Nephron (organoid): Measurements from ENCODE around the gene RSRC1.

Source experiments
- H3K27ac Mint-ChIP-seq, 3 experiments: 2 replicates each; pipeline ENCODE4 v1.8.0; 2020; ENCODE audit warnings: mixed read lengths in 3 of 3, mild to moderate bottlenecking in 2 of 3, moderate library complexity in 1 of 3
- H3K27me3 Mint-ChIP-seq: 2 replicates; pipeline ENCODE4 v1.8.0; 2021; ENCODE audit warnings: low read depth, mild to moderate bottlenecking, moderate library complexity, mixed read lengths
- H3K36me3 Mint-ChIP-seq: 2 replicates; pipeline ENCODE4 v1.8.0; 2020; ENCODE audit warnings: low read depth, mixed read lengths
- H3K4me1 Mint-ChIP-seq: 2 replicates; pipeline ENCODE4 v1.8.0; 2020; ENCODE audit warnings: mixed read lengths
- H3K4me3 Mint-ChIP-seq, 3 experiments: 2 replicates each; pipeline ENCODE4 v1.8.0; 2020; ENCODE audit warnings: mild to moderate bottlenecking in 3 of 3, mixed read lengths in 3 of 3, moderate library complexity in 2 of 3
- H3K9me3 Mint-ChIP-seq: 2 replicates; pipeline ENCODE4 v1.8.0; 2020; ENCODE audit warnings: mixed read lengths
- TF ChIP-seq, protein P1 (sequence below), 3 experiments: fragments of 200-600 bp; sonication (generic); IDR thresholded peaks; one replicate each; pipeline ENCODE4 v1.5.0; 2021; ENCODE audit warnings: antibody characterized with exemption in 3 of 3; ENCODE audit not compliant: unreplicated experiment in 3 of 3

The RSRC1 gene

DNA sequence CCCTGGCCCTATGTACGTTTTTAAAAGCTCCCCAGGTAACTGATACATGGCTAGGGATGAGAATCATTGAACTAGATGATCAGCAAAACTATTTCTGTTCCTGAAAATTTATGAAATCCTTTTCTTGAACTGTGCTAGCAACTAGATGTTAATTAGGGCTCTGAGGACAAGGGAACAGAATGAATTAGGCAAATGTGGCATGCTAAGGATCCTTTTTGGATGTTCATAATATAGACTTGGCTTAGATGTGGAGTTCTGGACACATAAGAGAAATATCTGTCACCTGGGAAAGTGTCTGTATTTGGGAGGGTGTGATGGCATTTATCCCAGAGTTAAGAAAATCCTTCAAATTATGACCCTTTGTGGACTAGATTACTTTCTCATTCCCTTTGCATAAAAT lies 71.2 kb downstream of the RSRC1 start:
- Mint-ChIP-seq H3K36me3 (peaks cover 16% of the 10 kb centered on the region), H3K9me3 (peaks cover 10% of the 10 kb centered on the region), H3K4me1 (no peaks in the 10 kb centered on the region), H3K4me3 (no peak overlapping the region), H3K27ac (no peak overlapping the region), H3K27me3 (no peaks in the 10 kb centered on the region)
- TF ChIP-seq, protein P1, sequence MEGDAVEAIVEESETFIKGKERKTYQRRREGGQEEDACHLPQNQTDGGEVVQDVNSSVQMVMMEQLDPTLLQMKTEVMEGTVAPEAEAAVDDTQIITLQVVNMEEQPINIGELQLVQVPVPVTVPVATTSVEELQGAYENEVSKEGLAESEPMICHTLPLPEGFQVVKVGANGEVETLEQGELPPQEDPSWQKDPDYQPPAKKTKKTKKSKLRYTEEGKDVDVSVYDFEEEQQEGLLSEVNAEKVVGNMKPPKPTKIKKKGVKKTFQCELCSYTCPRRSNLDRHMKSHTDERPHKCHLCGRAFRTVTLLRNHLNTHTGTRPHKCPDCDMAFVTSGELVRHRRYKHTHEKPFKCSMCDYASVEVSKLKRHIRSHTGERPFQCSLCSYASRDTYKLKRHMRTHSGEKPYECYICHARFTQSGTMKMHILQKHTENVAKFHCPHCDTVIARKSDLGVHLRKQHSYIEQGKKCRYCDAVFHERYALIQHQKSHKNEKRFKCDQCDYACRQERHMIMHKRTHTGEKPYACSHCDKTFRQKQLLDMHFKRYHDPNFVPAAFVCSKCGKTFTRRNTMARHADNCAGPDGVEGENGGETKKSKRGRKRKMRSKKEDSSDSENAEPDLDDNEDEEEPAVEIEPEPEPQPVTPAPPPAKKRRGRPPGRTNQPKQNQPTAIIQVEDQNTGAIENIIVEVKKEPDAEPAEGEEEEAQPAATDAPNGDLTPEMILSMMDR (IDR thresholded peaks at IDR 0.05; ENCODE audit: unreplicated experiment in 3 of 3) = no peak

DNA sequence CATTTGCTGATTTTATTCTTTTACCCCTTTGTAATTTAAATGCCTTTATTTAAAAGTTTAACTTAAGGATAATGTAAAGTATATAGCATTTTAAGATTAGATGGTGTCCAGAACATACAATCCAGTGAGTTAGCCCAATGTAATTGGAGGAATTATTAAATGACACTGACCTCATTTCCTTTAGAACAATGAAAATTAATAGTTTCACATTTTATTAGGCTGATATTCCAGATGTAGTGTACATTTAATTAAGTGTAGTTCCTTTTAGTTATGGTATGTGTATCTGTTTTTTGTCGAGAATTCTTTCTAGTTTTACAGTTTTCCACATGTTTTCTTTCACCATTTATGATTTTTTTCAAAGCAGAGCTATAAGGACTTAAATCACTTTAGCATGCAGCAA lies 75.8 kb downstream of the RSRC1 start:
- Mint-ChIP-seq H3K4me3 (no peak overlapping the region), H3K36me3 (no peaks in the 10 kb centered on the region), H3K4me1 (no peaks in the 10 kb centered on the region), H3K9me3 (no peaks in the 10 kb centered on the region), H3K27ac (no peak overlapping the region), H3K27me3 (no peaks in the 10 kb centered on the region)
- TF ChIP-seq, protein P1 (IDR thresholded peaks at IDR 0.05; ENCODE audit: unreplicated experiment in 3 of 3) = no peak

DNA sequence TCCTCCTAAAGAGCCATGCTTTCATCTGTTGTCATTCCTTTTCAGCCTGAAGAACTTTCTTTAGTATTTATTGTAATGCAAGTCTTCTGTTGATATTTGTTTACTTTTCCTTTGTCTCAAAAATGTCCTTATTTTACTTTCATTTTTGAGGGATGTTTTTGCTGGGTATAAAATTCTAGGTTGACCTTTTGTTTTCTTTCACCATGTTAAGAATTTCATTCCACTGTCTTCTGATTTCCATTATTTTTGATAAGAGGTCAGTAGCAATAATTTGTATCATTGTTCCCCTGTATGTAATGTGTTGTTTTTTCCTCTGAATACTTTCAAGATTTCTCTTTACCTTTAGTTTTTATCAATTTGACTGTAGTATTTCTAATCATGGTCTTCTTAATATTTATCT lies 91.1 kb downstream of the RSRC1 start:
- H3K27me3 Mint-ChIP-seq = no peaks in the 10 kb centered on the region
- TF ChIP-seq, protein P1 (IDR thresholded peaks at IDR 0.05; ENCODE audit: unreplicated experiment in 3 of 3) = no peak
- H3K4me1 Mint-ChIP-seq = no peaks in the 10 kb centered on the region
- peaks cover 58% of the 10 kb centered on the region for H3K36me3 Mint-ChIP-seq
- H3K27ac Mint-ChIP-seq = no peak overlapping the region
- no peak overlapping the region for H3K4me3 Mint-ChIP-seq
- H3K9me3 Mint-ChIP-seq = peaks cover 47% of the 10 kb centered on the region

DNA sequence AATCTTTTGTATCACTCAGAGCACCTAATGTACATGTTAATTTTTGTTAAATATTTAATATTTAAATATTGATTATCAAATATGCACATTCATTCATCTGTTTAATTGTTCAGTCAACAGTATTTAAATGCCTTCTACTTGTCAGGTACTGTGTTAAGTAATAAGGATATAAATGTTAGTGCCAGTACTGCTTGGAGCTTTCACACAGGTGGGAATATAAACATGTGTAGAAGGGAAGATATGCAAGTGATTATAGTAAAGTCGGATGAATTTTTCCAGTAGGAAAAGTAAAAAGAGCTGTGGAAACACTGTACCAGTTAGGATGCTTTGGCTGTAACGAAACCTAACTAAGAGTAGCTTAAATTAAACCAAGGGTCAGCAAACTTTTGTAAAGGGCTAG lies 95.4 kb downstream of the RSRC1 start:
- TF ChIP-seq, protein P1 (IDR thresholded peaks at IDR 0.05; ENCODE audit: unreplicated experiment in 3 of 3) = no peak
- H3K9me3 Mint-ChIP-seq = peaks cover 15% of the 10 kb centered on the region
- no peaks in the 10 kb centered on the region for H3K4me1 Mint-ChIP-seq
- H3K27ac Mint-ChIP-seq = no peak overlapping the region
- no peak overlapping the region for H3K4me3 Mint-ChIP-seq
- H3K27me3 Mint-ChIP-seq = no peaks in the 10 kb centered on the region
- H3K36me3 Mint-ChIP-seq = peaks cover 25% of the 10 kb centered on the region

DNA sequence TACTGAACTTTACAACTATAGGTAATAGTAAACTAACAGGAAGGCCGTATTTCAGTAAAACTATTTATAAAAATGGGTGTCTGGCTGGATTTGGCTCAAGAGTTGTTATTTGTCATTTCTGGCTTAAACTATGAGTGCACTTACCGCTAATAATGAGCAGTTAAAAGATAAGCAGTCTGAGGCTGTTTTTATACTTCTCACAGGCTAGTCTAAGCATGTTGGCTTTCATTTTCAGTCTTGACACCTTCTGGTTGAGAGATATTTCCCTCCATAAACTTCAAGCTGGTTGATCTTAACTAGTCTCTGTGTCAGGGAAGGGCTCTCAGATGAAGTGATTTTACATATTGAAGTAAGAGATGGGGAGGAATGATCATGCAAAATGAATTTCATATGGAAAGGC lies 96.1 kb downstream of the RSRC1 start:
- TF ChIP-seq, protein P1 (IDR thresholded peaks at IDR 0.05; ENCODE audit: unreplicated experiment in 3 of 3) = no peak
- no peak overlapping the region for H3K4me3 Mint-ChIP-seq
- no peak overlapping the region for H3K27ac Mint-ChIP-seq
- H3K27me3 Mint-ChIP-seq = no peaks in the 10 kb centered on the region
- peaks cover 18% of the 10 kb centered on the region for H3K36me3 Mint-ChIP-seq
- no peaks in the 10 kb centered on the region for H3K4me1 Mint-ChIP-seq
- H3K9me3 Mint-ChIP-seq = peaks cover 8% of the 10 kb centered on the region

DNA sequence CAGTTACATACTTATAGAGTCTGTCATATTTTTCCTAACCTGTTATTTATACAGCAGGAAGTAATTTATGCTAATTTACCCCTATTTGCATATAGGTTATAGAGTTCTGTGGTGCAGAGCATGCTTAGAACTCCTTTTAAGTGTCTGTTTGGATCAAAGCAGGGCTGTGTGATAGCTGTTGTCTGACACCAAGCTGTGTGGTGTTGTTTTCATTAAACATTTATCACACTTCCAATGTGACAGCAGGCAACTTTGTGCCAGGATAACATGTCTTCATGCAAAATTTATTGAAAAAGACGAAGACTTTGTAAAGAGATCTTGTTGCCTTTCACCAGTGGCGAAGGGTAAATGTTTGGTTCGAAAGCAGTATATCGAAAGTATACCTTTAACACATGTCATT lies 100.2 kb downstream of the RSRC1 start:
- Mint-ChIP-seq H3K27me3 (no peaks in the 10 kb centered on the region), H3K9me3 (no peaks in the 10 kb centered on the region), H3K27ac (no peak overlapping the region), H3K4me3 (no peak overlapping the region), H3K4me1 (no peaks in the 10 kb centered on the region), H3K36me3 (no peaks in the 10 kb centered on the region)
- TF ChIP-seq, protein P1 (IDR thresholded peaks at IDR 0.05; ENCODE audit: unreplicated experiment in 3 of 3) = no peak
